ENCODE data around the gene MPHOSPH8. TPM values are rescaled to one million over a fixed set of nuclear protein-coding genes. Genes with fewer than 3 reads are reported as not detected.
A peak's percentile ranks its signal among the peaks of the same experiment; 100 is the strongest.

MPHOSPH8 gene
- total and polyA plus RNA-seq, 10 donors: 16.6 to 59.6 (median 42.2) TPM

GRCh38 chr13:19658831-19659230 lies 25.4 kb downstream of the MPHOSPH8 start:
- no peak overlapping the region for H3K4me3 ChIP-seq
- no peaks in the 10 kb centered on the region for H3K9me3 ChIP-seq
- no peak overlapping the region for H3K27ac ChIP-seq
- no peak for TF ChIP-seq POLR2A (IDR thresholded peaks at IDR 0.05)
- TF ChIP-seq POLR2AphosphoS5 (IDR thresholded peaks at IDR 0.05): no peak
- no peak for TF ChIP-seq CTCF (IDR thresholded peaks at IDR 0.05 in 8 of 11, conservative IDR thresholded peaks at IDR 0.05 in 3 of 11)
- H3K4me1 ChIP-seq: no peaks in the 10 kb centered on the region
- H3K36me3 ChIP-seq: peaks cover 16 to 98% (median 57%) of the 10 kb centered on the region in 6 donors
- intact Hi-C loops (cut with DNase I; ENCODE audit: low total_unique reads): no loop called here
- no peak for DNase-seq
- H3K27me3 ChIP-seq (replicated peaks in 1 of 7): no peaks in the 10 kb centered on the region

GRCh38 chr13:19661126-19661525 lies 27.7 kb downstream of the MPHOSPH8 start:
- no peaks in the 10 kb centered on the region for H3K4me1 ChIP-seq
- no peaks in the 10 kb centered on the region for H3K27me3 ChIP-seq (replicated peaks in 1 of 7)
- H3K9me3 ChIP-seq: no peaks in the 10 kb centered on the region
- intact Hi-C loops (cut with DNase I; ENCODE audit: low total_unique reads): no loop called here
- no peak overlapping the region for H3K27ac ChIP-seq
- no peak overlapping the region for H3K4me3 ChIP-seq
- TF ChIP-seq POLR2AphosphoS5 (IDR thresholded peaks at IDR 0.05): no peak
- no peak for TF ChIP-seq POLR2A (IDR thresholded peaks at IDR 0.05)
- no peak for TF ChIP-seq CTCF (IDR thresholded peaks at IDR 0.05 in 8 of 11, conservative IDR thresholded peaks at IDR 0.05 in 3 of 11)
- no peak for DNase-seq
- WGBS, 5 donors: 75 to 84% (median 83%) methylated on average over 2 of the region's 2 CpGs
- peaks cover 12 to 98% (median 76%) of the 10 kb centered on the region in 6 donors for H3K36me3 ChIP-seq

GRCh38 chr13:19661561-19661960 lies 28.1 kb downstream of the MPHOSPH8 start:
- no peak for DNase-seq
- intact Hi-C loops (cut with DNase I; ENCODE audit: low total_unique reads): no loop called here
- WGBS, 5 donors: 91 to 97% (median 94%) methylated on average over 15 of the region's 15 CpGs
- TF ChIP-seq POLR2A (IDR thresholded peaks at IDR 0.05): no peak
- TF ChIP-seq POLR2AphosphoS5 (IDR thresholded peaks at IDR 0.05): peak in 1 of 3 donors; percentile 48
- TF ChIP-seq CTCF (IDR thresholded peaks at IDR 0.05 in 8 of 11, conservative IDR thresholded peaks at IDR 0.05 in 3 of 11): no peak
- no peak overlapping the region for H3K4me3 ChIP-seq
- H3K4me1 ChIP-seq: no peaks in the 10 kb centered on the region
- peaks cover 15 to 98% (median 81%) of the 10 kb centered on the region in 6 donors for H3K36me3 ChIP-seq
- H3K27ac ChIP-seq: no peak overlapping the region
- H3K27me3 ChIP-seq (replicated peaks in 1 of 7): no peaks in the 10 kb centered on the region
- no peaks in the 10 kb centered on the region for H3K9me3 ChIP-seq

GRCh38 chr13:19663416-19663979 lies 30.0 kb downstream of the MPHOSPH8 start:
- 89 to 92% (median 92%) methylated on average over 13 of the region's 13 CpGs for whole genome bisulfite sequencing, 5 donors
- intact Hi-C loops (cut with DNase I; ENCODE audit: low total_unique reads): no loop called here
- H3K4me1 ChIP-seq: no peaks in the 10 kb centered on the region
- no peaks in the 10 kb centered on the region for H3K9me3 ChIP-seq
- no peak for DNase-seq
- H3K36me3 ChIP-seq: peaks cover 17 to 100% (median 95%) of the 10 kb centered on the region in 6 donors
- TF ChIP-seq POLR2A (IDR thresholded peaks at IDR 0.05): no peak
- TF ChIP-seq POLR2AphosphoS5 (IDR thresholded peaks at IDR 0.05): peak in 1 of 3 donors; percentile 44
- TF ChIP-seq CTCF (IDR thresholded peaks at IDR 0.05 in 8 of 11, conservative IDR thresholded peaks at IDR 0.05 in 3 of 11): no peak
- H3K27ac ChIP-seq: no peak overlapping the region
- no peaks in the 10 kb centered on the region for H3K27me3 ChIP-seq (replicated peaks in 1 of 7)
- H3K4me3 ChIP-seq: no peak overlapping the region

Measured in spleen (tissue), 11 donors.